ENCODE measurements around the gene ACKR4. TPM values are rescaled to one million over a fixed set of nuclear protein-coding genes. Genes with fewer than 3 reads are reported as not detected.

Gene ACKR4
- total RNA-seq, 2 donors from 2014 or later: 0.32 TPM; not detected in 1

DNA sequence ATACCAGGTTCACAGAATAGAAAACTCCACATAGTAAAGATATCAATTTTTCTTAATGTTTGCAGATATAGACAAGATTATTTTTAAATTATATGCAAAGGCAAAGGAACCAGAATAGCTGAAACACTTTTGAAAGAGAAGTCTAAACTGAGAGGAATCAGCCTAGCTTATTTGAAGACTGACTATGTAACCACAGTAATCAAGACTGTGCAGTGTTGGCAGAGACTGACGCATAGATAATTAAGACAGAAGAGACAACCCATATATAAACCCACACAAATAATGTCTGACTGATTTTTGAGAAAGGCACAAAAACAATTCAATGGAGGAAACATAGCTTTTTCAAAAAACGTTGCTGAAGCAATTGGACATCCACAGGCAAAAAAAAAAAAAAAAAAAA, 28.6 kb upstream of the ACKR4 start:
- peaks cover 3% of the 10 kb centered on the region for H3K4me1 Mint-ChIP-seq
- no peaks in the 10 kb centered on the region for H3K9me3 ChIP-seq (ENCODE audit: control insufficient read depth, low read length, poor library complexity, severe bottlenecking)
- no peak overlapping the region for H3K4me3 Mint-ChIP-seq
- H3K36me3 Mint-ChIP-seq (ENCODE audit: low read depth): peaks cover 9% of the 10 kb centered on the region
- ATAC-seq (no peak), DNase-seq (no peak)
- H3K27me3 Mint-ChIP-seq: no peaks in the 10 kb centered on the region
- peak overlapping the region; percentile 51 for H3K27ac Mint-ChIP-seq

- Mint-ChIP-seq H3K27ac (no peak overlapping the region), H3K4me1 (peaks cover 3% of the 10 kb centered on the region), H3K36me3 (ENCODE audit: low read depth) (peaks cover 9% of the 10 kb centered on the region), H3K27me3 (no peaks in the 10 kb centered on the region), H3K4me3 (no peak overlapping the region)
- no peak for DNase-seq
- ATAC-seq: no peak
- H3K9me3 ChIP-seq (ENCODE audit: control insufficient read depth, low read length, poor library complexity, severe bottlenecking): no peaks in the 10 kb centered on the region
These were observed 27.9 kb upstream of the ACKR4 start for GRCh38 chr3:132569153-132569552.

GRCh38 chr3:132569580-132569979, 27.5 kb upstream of the ACKR4 start:
- no peak overlapping the region for H3K4me3 Mint-ChIP-seq
- no peak for DNase-seq
- no peak for ATAC-seq
- no peaks in the 10 kb centered on the region for H3K9me3 ChIP-seq (ENCODE audit: control insufficient read depth, low read length, poor library complexity, severe bottlenecking)
- H3K27ac Mint-ChIP-seq: no peak overlapping the region
- H3K27me3 Mint-ChIP-seq: no peaks in the 10 kb centered on the region
- H3K36me3 Mint-ChIP-seq (ENCODE audit: low read depth): peaks cover 8% of the 10 kb centered on the region
- peaks cover 3% of the 10 kb centered on the region for H3K4me1 Mint-ChIP-seq

GRCh38 chr3:132570016-132570415, 27.1 kb upstream of the ACKR4 start:
- H3K9me3 ChIP-seq (ENCODE audit: control insufficient read depth, low read length, poor library complexity, severe bottlenecking): no peaks in the 10 kb centered on the region
- DNase-seq (no peak), ATAC-seq (no peak)
- Mint-ChIP-seq H3K27me3 (no peaks in the 10 kb centered on the region), H3K27ac (no peak overlapping the region), H3K4me1 (no peaks in the 10 kb centered on the region), H3K36me3 (ENCODE audit: low read depth) (peaks cover 6% of the 10 kb centered on the region), H3K4me3 (no peak overlapping the region)

DNA sequence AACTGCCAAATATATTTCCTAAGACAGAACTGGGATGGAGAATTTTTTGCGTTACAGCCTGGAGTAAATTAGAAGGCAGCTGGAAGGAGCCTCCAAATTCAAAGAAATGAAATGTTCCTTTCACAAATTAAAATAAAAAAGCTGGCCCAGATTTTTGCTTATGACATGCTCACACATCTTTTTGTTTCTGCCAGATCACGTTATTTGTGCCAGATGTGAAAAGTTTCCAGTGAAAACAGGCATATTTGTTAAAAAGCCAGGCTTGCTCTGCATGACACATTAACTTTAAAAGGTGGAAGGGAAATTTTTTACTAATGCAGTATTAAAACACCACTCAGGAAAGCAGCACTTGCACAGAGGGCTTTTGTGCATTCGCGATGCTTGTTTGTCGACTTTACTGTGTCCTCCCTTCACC, 23.3 kb upstream of the ACKR4 start:
- Mint-ChIP-seq H3K4me3 (no peak overlapping the region), H3K27me3 (no peaks in the 10 kb centered on the region), H3K4me1 (no peaks in the 10 kb centered on the region), H3K27ac (no peak overlapping the region), H3K36me3 (ENCODE audit: low read depth) (peaks cover 6% of the 10 kb centered on the region)
- no peaks in the 10 kb centered on the region for H3K9me3 ChIP-seq (ENCODE audit: control insufficient read depth, low read length, poor library complexity, severe bottlenecking)
- ATAC-seq (no peak), DNase-seq (no peak)

DNA sequence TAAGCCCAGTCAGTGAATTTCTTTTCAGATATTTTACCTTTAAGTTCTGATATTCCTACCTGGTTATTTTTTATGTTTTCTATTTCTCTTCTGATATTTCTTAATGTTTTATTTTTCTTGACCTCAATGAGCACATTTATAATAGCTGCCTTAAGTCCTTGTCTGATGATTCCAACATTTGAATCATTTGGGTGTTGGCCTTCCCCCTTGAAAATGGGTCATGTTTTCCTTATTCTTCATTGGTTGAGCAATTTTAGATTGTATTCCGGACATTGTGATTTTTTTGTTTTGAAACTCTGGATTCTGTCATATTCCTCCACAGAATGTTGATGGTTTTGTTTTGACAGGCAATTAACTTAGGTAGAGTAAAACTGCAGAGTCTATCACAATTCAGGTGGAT, 9.7 kb upstream of the ACKR4 start:
- no peak for ATAC-seq
- DNase-seq: no peak
- no peaks in the 10 kb centered on the region for H3K9me3 ChIP-seq (ENCODE audit: control insufficient read depth, low read length, poor library complexity, severe bottlenecking)
- no peaks in the 10 kb centered on the region for H3K36me3 Mint-ChIP-seq (ENCODE audit: low read depth)
- no peaks in the 10 kb centered on the region for H3K4me1 Mint-ChIP-seq
- no peaks in the 10 kb centered on the region for H3K27me3 Mint-ChIP-seq
- H3K4me3 Mint-ChIP-seq: no peak overlapping the region
- H3K27ac Mint-ChIP-seq: no peak overlapping the region

GRCh38 chr3:132592216-132592615, 4.9 kb upstream of the ACKR4 start:
- ATAC-seq (no peak), DNase-seq (no peak)
- peaks cover 18% of the 10 kb centered on the region for H3K36me3 Mint-ChIP-seq (ENCODE audit: low read depth)
- H3K4me1 Mint-ChIP-seq: peaks cover 2% of the 10 kb centered on the region
- H3K4me3 Mint-ChIP-seq: no peak overlapping the region
- no peaks in the 10 kb centered on the region for H3K27me3 Mint-ChIP-seq
- no peak overlapping the region for H3K27ac Mint-ChIP-seq
- no peaks in the 10 kb centered on the region for H3K9me3 ChIP-seq (ENCODE audit: control insufficient read depth, low read length, poor library complexity, severe bottlenecking)

DNA sequence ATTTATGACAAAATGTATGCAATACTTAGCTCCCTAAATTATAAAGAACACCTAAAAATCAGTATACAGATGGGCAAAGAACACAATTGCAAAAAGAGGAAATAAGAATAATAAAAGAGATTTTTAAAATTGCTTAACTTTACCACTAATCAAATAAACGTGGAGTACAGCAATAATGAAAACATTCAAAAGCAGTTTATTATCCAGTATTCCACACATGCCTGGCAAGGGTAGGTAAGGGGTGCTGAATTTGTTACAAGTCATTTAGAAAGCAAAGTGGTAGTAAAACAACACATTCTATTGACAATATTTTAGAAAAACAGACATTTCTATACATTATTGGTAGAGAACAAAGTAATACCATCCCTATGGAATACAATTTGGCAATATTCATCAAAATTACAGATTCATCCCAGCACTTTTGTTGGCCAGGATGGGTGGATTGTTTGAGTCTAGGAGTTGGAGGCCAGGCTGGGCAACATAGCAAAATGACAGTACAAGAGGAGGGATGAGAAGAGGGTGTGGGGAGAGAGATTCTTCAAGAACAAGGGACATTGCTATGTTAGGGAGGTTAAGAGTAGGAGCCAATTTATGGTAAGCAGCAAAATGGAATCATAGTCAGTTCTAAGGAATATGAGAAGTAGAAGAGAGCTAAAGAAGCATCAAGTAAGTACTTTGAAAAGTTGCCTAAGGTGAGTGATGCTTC, 3.7 kb upstream of the ACKR4 start:
- DNase-seq (no peak), ATAC-seq (no peak)
- no peaks in the 10 kb centered on the region for H3K27me3 Mint-ChIP-seq
- peaks cover 19% of the 10 kb centered on the region for H3K36me3 Mint-ChIP-seq (ENCODE audit: low read depth)
- no peaks in the 10 kb centered on the region for H3K9me3 ChIP-seq (ENCODE audit: control insufficient read depth, low read length, poor library complexity, severe bottlenecking)
- H3K4me3 Mint-ChIP-seq: no peak overlapping the region
- H3K27ac Mint-ChIP-seq: no peak overlapping the region
- H3K4me1 Mint-ChIP-seq: peaks cover 2% of the 10 kb centered on the region

- no peak for DNase-seq
- no peaks in the 10 kb centered on the region for H3K9me3 ChIP-seq (ENCODE audit: control insufficient read depth, low read length, poor library complexity, severe bottlenecking)
- Mint-ChIP-seq H3K4me3 (no peak overlapping the region), H3K27me3 (no peaks in the 10 kb centered on the region), H3K36me3 (ENCODE audit: low read depth) (peaks cover 23% of the 10 kb centered on the region), H3K27ac (no peak overlapping the region), H3K4me1 (peaks cover 2% of the 10 kb centered on the region)
- ATAC-seq: no peak
These were observed 3.1 kb upstream of the ACKR4 start for GRCh38 chr3:132593947-132594323.

- Mint-ChIP-seq H3K4me3 (no peak overlapping the region), H3K27ac (no peak overlapping the region), H3K36me3 (ENCODE audit: low read depth) (peaks cover 25% of the 10 kb centered on the region), H3K27me3 (no peaks in the 10 kb centered on the region), H3K4me1 (peaks cover 2% of the 10 kb centered on the region)
- H3K9me3 ChIP-seq (ENCODE audit: control insufficient read depth, low read length, poor library complexity, severe bottlenecking): no peaks in the 10 kb centered on the region
- DNase-seq: no peak
- no peak for ATAC-seq
These were observed 2.6 kb upstream of the ACKR4 start for GRCh38 chr3:132594498-132594897.

DNA sequence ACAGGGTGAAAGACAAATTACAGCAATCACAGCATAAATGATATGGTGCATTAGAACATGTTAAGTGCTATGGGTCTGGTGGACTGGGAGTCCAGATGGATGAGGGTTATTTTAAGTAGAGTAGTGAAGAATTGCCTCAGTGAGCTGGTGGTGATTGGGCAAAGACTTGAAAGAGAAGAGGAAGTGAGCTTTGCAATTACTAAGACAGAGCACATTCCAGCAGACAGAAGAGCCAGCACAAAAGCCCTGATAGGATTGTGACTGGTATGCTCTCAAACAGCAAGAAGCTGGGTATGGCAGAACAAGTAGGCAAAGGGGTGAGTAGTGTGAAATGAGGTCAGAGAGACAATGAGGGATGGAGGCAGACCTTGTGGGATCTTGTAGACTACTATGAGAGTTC, 2.1 kb upstream of the ACKR4 start:
- no peaks in the 10 kb centered on the region for H3K9me3 ChIP-seq (ENCODE audit: control insufficient read depth, low read length, poor library complexity, severe bottlenecking)
- Mint-ChIP-seq H3K27ac (no peak overlapping the region), H3K4me3 (no peak overlapping the region), H3K4me1 (peaks cover 2% of the 10 kb centered on the region), H3K27me3 (no peaks in the 10 kb centered on the region), H3K36me3 (ENCODE audit: low read depth) (peaks cover 26% of the 10 kb centered on the region)
- no peak for DNase-seq
- ATAC-seq: no peak

- Mint-ChIP-seq H3K27me3 (no peaks in the 10 kb centered on the region), H3K4me3 (no peak overlapping the region), H3K36me3 (ENCODE audit: low read depth) (peaks cover 26% of the 10 kb centered on the region), H3K27ac (no peak overlapping the region), H3K4me1 (peaks cover 2% of the 10 kb centered on the region)
- no peak for DNase-seq
- H3K9me3 ChIP-seq (ENCODE audit: control insufficient read depth, low read length, poor library complexity, severe bottlenecking): no peaks in the 10 kb centered on the region
- ATAC-seq: no peak
These were observed 744 bp upstream of the ACKR4 start for GRCh38 chr3:132596326-132596725.

GRCh38 chr3:132597660-132598059, 590 bp downstream of the ACKR4 start:
- Mint-ChIP-seq H3K4me3 (no peak overlapping the region), H3K36me3 (ENCODE audit: low read depth) (peaks cover 26% of the 10 kb centered on the region), H3K4me1 (peaks cover 2% of the 10 kb centered on the region), H3K27me3 (no peaks in the 10 kb centered on the region), H3K27ac (no peak overlapping the region)
- ATAC-seq (no peak), DNase-seq (no peak)
- H3K9me3 ChIP-seq (ENCODE audit: control insufficient read depth, low read length, poor library complexity, severe bottlenecking): no peaks in the 10 kb centered on the region

GRCh38 chr3:132598181-132598580, 1.1 kb downstream of the ACKR4 start:
- no peaks in the 10 kb centered on the region for H3K27me3 Mint-ChIP-seq
- peaks cover 26% of the 10 kb centered on the region for H3K36me3 Mint-ChIP-seq (ENCODE audit: low read depth)
- no peak for DNase-seq

More at GRCh38 chr3:132598181-132598580, 1.1 kb downstream of the ACKR4 start:
- Mint-ChIP-seq H3K4me1 (peaks cover 2% of the 10 kb centered on the region), H3K4me3 (no peak overlapping the region), H3K27ac (no peak overlapping the region)
- no peak for ATAC-seq
- H3K9me3 ChIP-seq (ENCODE audit: control insufficient read depth, low read length, poor library complexity, severe bottlenecking): no peaks in the 10 kb centered on the region
